CD1c-positive myeloid dendritic cell (primary cell): Measurements from ENCODE around the gene STMN1.
A peak's percentile ranks its signal among the peaks of the same experiment; 100 is the strongest.

ENCODE experiments used
- DNase-seq: peaks from one replicate; pipeline ENCODE4 v3.0.0-alpha.2; 2016; ENCODE audit errors: extremely low spot score

STMN1 gene

GRCh38 chr1:25871086-25871703, 35.0 kb downstream of the STMN1 start:
- DNase-seq: no peak

- DNase-seq: no peak
These were observed 35.6 kb downstream of the STMN1 start for GRCh38 chr1:25870614-25871013.

DNA sequence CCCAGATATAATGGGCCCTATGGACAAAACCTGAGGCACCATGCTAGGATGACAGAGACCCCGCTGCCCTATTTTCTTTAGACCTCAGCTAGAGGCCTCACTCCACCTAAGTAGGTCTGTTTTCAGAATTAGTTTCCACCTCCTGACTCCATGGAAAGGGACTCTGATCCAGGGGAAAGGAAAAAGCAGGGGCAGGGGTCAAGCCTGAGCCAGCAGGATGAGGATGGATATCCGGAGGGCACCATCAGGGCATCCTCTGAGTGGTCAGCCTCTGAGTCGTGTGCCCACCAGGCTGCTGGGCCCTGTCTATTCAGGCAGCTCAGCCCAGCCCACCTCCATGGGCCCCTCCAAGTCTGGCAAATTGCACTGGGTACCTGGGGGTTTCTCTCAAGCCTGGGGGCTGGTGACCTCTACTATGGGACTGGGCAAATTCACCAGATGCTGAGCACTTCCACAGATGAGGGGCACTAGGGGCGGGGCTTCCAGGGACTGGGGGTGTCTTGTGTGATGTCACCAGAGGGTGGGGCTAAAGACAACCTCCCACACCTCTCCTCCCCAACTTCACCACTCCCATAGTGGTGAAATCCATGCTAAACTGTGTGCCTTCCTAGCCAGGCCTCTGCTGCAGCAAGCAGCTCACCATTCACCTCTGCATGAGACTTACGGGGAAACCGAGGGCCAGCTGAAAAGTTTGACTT, 36.2 kb downstream of the STMN1 start:
- DNase-seq: no peak

- no peak for DNase-seq
These were observed 38.8 kb downstream of the STMN1 start for GRCh38 chr1:25867210-25867991.

DNA sequence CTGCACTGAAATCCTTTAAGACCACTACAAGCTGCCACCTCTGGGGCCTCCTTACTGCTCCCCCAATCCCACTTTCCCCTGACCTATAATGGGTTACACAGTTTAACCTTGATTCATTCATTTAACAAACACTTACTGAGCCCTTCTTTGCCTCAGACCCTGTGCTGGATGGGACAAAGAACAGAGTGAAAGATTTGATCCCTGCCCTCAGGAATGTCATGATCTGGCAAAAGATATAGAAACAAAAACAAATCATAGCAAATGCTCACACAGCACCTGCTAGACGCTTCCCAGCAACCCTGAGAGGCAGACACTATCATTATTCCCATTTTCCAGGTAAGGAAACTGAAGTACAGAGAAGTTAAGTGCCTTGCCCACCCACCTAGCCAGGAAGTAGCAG, 39.9 kb downstream of the STMN1 start:
- no peak for DNase-seq

- DNase-seq: no peak
These were observed 41.8 kb downstream of the STMN1 start for GRCh38 chr1:25864434-25864833.

DNA sequence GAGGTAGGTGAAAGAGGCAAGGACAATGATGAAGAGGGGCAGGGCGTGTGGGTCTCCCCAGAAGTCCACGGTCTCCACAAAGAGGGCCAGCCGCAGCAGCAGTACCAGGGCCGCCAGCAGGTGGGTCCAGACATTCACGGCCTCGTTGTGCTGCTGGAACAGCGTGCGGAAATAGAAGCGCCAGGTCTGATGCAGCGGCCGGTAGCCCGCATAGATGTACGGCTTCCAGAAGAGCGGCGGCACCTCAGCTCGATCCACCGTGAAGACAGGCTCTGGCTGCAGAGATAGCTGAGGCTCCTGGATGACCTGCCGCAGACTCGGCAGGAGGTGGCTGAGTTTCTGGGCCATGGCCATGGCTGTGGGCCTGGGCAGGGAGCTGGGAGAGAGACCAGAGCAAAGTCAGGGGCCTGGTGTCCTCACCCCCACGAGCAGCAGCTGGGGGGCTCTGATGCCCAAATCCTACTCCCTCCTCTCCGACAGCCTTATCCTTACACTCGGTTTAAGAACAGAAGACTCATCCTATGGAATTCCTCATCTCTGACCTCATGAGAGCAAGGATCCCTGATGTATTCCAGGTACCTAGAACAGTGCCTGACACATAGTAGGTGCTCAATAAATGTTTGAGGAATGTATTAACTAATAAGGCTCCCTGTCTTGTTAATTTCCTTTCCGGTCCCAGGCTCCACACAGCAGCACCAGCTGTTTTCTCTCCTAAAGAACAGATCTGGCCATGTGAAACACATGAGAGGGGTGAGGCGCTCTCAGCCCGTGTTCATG, 42.5 kb downstream of the STMN1 start:
- DNase-seq: no peak

DNA sequence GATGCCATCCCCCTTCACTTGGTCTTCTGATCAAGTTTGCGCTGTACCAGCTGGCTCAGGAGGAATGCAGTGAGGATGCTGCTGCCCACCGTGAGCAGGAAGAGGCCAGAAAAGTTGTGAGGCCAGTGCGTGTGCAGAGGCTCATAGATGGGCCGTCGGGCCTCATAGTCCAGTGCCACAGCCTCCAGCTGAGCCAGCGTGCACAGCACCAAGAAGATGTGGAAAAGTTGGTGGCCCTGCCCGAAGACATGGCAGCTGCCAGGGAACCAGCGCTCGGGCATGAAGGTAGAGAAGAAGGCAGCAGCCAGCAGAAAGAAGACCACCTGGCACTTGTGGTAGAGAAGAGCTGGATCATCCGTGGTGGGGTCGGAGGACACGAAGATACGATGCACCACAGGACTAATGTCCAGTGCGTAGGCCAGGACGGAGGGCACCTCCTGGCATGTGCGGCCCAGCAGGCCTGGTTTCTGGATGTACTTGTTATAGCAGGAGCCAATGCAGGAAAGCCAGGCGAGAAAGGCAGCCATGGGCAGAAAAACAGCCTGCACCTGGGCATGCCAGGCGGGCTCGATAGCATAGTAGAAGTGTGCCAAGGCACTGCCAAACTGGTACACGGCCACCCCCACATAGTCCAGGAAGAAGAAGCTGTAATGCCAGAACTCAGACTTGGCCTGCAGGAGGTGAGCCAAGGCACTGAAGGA, 43.3 kb downstream of the STMN1 start:
- DNase-seq: no peak

DNA sequence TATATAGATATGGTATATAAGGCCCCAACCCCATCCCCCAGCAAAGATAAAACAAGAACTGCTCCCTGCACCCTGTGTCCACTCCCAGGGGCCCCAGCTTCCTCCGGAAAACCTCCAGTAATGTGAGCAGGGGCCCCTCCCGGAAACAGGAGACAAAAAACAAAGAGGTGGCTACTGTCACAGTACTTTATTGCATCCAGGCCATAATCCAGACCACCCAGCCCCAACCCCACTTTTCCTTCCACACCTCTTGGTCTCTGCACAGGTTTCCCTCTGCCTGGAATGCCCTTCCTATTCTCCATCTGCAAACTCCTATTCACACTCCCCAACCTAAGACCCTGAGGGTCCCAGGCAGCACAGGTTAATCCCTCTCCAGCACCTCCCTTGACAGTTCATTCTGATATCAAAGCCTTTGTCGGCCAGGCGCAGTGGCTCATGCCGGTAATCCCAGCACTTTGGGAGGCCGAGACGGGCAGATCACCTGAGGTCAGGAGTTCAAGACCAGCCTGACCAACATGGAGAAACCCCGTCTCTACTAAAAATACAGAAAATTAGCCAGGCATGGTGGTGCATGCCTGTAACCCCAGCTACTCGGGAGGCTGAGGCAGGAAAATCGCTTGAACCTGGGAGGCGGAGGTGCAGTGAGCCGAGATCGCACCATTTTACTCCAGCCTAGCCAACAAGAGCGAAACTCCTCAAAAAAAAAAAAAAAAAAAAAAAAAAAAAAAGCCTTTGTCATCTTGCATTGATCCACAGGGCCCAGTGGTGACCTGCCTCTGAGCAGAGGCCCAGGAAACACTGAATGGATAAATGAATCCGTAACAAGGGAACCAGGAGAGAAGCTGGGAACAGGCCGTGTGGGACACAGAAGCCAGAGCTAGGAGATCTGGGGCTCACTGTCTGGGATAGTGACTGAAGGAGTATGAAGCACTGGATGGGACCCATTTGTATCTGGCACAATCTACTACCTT, 44.6 kb downstream of the STMN1 start:
- peak; percentile 21 for DNase-seq

DNA sequence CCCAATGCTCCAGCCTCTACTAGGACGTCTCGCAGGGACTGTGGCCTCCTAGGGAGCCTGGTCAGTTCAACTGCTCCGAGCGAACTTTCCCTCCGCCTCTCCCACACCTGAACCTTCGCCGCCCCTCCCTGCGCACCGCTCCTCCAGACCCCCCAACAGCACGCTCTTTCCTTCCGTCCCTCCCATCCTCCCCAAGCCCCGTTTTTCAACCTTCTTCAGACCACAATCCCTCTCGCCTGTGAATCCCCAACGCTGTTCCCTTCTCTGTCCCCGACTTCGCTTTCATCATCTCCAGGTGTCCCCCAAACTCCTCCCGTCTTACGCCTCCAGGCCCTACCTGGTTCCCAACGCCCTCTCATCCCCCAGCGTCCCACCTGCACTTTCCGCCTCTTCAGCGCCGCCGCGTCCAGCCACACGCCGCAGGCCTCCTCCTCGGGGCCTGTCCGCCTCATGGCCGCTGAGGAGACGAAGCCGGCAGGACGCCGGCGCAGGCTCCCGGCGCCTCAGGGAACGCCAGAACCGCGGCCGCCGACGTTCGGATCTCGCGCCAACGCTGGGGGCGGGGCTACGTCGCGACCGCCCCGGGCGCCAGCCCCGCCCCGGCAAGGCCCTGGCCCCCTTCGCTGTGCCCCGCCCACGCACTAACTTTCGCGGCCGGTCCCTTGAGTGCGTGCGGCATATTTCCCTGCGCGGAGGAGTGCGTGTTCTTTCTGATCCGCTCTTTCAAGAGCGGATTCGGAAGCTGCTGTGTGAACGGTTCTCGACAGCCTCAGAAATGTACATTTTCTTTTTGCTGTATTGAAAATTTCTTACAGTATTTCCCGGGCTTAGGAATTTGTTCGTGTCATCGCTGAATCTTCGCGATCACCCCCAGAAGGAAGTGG, 47.1 kb downstream of the STMN1 start, which contains the start of gene AUNIP:
AUNIP (minus strand) TSS at position 552 of the 884 bp plus-strand sequence; CDS start at position 452, 100 bp downstream.
- DNase-seq: peak; percentile 98

DNA sequence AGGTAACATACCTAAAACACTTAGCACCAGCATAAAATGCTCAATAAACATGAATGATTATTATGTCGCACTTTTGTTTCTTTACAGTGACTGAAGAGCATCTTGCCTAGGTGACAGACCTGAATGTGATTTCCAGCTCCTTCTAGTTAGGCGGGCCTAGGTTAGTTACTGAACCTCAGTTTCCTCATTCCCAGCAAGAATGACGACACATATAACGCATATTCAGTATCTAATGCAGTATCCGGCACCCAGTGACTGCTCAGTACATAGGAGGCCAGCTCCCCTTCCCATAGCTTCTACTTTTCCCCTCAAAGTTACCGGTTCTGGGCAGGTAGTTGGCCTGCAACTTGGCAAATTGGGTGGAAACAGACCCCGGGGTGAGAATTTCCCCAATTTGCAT, 47.7 kb downstream of the STMN1 start:
- DNase-seq: no peak

DNA sequence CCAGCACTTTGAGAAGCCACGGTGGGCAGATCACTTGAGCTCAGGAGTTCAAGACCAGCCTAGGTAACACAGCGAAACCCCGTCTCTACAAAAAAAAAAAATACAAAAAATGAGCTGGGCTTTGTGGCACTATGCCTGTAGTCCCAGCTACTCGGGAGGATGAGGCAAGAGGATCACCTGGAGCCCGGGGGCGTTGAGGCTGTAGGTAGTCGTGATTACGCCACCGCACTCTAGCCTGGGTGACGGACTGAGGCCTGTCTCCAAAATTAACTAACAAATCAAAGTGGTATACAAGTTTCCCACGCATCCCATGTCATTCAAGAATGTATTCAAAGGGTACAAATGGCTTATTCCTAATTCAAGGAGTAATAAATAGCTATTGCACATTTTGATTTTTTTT, 49.4 kb downstream of the STMN1 start:
- DNase-seq: no peak

- DNase-seq: no peak
These were observed 51.7 kb downstream of the STMN1 start for GRCh38 chr1:25854554-25854953.
